GM21529 (cell line): ENCODE measurements around the gene CYP4V2.
A peak's percentile ranks its signal among the peaks of the same experiment; 100 is the strongest.

Source experiments
- ATAC-seq: cut with Tn5 transposase; IDR thresholded peaks from one replicate; pipeline ENCODE4 v1.9.1; 2021; ENCODE audit not compliant: unreplicated experiment

CYP4V2 gene

DNA sequence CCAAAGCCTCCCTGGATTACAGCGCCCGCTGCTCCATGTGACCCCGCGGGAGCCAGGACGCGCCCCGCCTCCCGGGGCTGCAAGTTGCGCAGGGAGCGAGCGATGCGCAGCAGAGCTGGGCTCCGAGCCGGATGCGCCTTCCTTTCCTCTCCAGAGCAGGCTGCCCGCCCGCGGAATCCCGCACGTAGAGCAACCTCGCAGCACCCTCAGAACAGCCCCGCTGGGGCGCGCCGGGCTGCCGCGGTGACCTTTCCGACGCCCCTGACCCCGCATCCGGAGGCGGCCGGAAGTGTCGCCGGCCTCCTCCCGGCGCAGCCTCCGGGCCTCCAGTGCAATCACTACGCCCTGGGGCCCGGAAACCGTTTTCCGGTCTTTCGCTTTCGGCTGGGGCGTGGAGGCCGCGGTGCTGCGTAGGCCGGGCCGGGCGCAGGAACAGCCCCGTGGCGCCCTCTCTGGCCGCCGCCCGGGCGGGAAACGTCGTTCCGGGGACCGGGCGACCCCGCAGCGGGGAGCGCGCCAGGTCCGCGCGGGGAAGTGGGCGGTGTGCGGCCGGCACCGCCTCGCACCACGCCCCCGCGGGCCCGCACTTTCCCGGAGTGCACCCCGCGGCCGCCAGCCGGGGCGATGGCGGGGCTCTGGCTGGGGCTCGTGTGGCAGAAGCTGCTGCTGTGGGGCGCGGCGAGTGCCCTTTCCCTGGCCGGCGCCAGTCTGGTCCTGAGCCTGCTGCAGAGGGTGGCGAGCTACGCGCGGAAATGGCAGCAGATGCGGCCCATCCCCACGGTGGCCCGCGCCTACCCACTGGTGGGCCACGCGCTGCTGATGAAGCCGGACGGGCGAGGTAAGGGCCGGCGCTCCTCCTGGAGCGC is at the start of gene CYP4V2:
CYP4V2 (plus strand) TSS at position 368 of the 866 bp plus-strand sequence; CDS start at position 625, 257 bp downstream.
- peak; percentile 84 for ATAC-seq

- peak; percentile 46 for ATAC-seq
These were observed 47.0 kb upstream of the CYP4V2 start for GRCh38 chr4:186144198-186144945.

- peak; percentile 41 for ATAC-seq
These were observed 46.3 kb upstream of the CYP4V2 start for GRCh38 chr4:186144946-186145569.

DNA sequence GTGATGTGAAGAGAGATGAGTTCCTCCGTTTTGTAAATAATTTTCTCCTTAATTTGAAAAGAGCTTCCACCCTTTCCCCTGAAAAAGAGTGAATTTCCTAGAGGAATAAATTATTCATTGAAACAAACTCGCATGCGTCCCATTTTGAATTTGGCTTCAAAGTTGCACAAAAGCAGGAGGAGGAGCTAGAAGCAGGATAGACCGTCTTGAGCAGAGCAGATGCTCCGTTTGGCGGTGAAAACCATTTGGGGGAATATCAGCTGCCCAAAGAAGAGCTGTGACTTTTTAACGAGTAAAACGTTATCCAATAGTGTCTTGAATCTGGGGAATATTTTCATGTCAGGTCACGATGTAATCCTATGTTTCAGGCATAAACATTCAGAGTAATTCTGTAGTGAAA is 44.9 kb upstream of the CYP4V2 start:
- no peak for ATAC-seq

- no peak for ATAC-seq
These were observed 42.9 kb upstream of the CYP4V2 start for GRCh38 chr4:186148336-186148975.

DNA sequence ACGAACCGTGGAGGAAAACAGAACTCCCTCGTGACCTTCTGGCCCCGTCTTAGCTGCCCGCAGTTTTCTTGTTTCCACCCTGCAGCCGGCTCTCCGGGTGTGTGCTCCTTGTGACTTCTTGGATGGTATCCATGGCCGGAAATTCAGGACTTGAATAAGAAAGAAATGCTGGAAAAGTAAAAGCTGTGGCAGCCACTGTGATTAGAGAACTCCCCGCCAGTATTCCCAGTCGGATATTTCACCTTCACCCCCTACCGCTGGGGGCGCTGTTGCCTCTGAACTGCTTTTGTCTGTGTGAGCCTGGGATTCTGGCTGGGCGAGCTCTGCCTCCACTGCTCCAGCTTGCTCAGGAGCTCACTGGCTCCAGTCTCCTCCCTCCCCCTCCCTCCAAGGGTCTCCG is 41.5 kb upstream of the CYP4V2 start:
- no peak for ATAC-seq

- ATAC-seq, result peak; percentile 57
These were observed 40.4 kb upstream of the CYP4V2 start for GRCh38 chr4:186150926-186151325.

DNA sequence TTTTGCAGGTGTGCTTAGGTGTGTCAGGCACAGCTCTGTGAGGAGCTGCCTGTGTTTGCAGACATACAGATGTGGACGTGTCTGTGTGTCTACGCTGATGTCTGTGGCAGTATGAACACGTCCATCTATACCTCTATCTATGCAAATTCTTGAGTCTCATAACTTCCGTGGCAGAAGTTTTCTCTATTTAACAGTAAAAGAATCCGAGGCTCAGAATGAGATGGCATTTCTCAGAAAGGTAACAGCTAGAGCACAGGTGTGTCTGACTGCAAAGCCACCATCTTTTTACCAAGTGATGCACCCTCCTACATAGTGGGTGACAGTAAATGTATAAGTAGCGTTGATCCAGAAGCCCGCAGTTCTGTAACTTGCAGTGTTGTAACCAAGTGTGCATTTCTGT is 39.9 kb upstream of the CYP4V2 start:
- ATAC-seq, result peak; percentile 80

DNA sequence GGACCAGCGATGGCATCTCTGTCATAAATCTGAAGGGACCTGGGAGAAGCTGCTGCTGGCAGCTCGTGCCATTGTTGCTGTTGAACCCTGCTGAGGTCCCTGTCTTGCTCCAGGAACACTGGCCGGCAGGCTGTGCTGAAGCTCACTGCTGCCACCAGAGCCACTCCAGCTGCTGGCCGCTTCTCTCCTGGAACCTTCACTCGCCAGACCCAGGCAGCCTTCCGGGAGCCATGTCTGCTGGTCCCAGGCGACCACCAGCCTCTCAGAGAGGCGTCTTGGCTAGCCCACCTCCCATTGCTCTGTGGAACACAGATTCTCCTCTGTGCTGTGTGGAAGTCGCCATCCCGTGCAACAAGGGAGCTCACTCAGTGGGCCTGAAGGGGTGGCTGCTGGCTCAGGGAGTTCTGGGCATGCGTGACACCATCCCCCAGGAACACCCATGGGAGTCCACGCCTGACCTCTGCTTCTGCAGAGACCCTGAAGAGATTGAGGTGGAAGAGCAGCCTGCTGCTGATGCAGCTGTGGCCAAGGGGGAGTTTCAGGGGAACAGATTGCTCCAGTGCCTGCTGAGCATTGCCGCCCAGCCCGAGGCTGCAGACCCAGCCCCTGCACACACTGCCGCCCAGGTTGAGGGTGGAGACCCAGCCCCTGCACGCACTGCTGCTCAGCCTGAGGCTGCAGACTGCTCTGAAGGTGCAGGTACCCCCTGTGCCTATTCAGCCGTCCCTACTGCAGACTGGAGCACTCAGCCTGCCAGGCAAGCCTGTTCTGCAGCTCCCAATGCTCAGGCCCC is 33.1 kb upstream of the CYP4V2 start:
- peak; percentile 39 for ATAC-seq

- no peak for ATAC-seq
These were observed 32.4 kb upstream of the CYP4V2 start for GRCh38 chr4:186158966-186159365.

DNA sequence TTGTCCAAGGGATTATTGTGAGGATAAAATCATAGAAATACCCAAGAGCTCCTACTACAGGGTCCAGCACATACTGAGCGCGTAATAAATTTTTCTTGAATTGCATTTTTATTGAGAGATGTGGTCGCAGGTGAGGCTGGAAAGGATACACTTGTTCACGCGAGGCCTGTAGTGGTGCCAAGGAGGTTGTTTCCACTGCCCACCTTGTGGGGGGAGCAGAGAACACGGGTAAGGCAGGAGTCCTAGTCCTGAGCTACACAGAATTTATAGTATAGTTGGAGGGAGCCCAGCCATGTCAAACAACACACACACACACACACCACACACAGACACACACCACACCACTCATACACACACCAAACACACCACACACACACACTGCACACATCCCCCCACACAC is 31.8 kb upstream of the CYP4V2 start:
- ATAC-seq, result no peak

DNA sequence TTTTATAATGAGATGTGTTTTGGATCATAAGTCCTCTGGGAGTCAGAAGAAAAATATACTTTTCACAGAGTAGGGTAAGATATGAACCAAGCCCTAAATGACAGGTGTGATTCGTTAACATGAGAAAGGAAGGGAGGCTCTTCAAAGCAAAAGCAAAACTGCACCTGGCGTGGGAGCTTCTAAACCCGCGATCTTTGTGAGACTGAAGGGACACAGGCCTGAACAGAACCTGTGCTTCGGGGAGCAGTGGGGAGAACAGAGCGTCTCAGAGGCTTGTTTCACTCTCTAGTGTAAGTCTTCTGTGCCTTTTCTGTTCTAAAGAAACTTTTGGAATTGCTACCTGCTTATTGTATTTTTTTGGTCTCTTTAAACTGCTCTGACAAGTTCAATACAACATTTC is 30.2 kb upstream of the CYP4V2 start:
- peak; percentile 97 for ATAC-seq

DNA sequence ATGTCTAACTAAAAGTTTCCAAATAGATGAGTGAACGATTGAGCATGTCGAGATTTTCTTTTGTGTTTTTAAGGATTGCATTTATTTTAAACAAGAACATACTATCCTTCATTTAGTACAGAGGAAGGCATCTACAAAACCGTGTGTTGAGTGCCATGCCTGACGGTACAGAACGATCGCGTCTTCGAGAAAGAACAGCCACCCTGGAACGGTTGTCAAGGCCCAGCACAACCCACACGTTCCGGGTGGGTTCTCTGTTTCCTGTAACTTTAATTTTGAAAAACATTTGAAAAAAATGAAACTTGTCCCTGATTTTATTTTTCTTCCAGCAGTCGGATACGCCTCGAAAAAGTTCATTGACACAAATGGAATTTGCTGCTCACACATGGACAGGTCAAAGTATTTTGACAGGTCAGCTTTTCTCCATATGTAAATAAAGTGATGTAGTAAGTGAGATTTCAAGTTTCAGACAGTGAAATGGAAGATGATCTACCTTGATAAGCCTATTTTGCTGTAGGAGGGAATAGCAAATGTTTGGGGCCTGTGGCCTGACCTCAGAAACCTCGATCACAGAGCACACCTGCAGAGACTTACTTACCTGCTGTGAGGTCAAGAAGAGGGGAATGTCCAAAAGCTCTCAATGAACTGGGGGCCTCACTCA is 24.4 kb upstream of the CYP4V2 start:
- no peak for ATAC-seq

DNA sequence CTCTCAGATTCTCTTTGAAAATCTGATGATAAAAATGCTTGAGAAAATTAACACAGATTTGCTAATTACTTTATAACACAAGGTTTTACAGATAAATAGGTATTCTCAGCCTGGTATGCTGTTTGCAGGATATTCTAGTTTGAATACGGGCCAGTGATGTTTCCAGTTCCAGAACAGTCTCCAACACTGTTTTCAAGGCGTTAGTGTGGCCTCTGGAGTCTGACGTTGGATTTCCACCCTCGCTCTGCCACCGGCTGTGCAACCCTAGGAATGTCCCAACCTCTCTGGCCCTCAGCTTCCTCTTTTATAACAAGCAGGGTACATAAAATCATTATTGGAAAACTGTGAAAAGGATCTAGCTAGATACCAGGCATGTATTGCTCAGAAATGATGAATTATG is 23.8 kb upstream of the CYP4V2 start:
- no peak for ATAC-seq

GRCh38 chr4:186168750-186169149 is 22.6 kb upstream of the CYP4V2 start:
- ATAC-seq, result no peak

GRCh38 chr4:186169333-186169944 is 21.9 kb upstream of the CYP4V2 start:
- ATAC-seq, result no peak

DNA sequence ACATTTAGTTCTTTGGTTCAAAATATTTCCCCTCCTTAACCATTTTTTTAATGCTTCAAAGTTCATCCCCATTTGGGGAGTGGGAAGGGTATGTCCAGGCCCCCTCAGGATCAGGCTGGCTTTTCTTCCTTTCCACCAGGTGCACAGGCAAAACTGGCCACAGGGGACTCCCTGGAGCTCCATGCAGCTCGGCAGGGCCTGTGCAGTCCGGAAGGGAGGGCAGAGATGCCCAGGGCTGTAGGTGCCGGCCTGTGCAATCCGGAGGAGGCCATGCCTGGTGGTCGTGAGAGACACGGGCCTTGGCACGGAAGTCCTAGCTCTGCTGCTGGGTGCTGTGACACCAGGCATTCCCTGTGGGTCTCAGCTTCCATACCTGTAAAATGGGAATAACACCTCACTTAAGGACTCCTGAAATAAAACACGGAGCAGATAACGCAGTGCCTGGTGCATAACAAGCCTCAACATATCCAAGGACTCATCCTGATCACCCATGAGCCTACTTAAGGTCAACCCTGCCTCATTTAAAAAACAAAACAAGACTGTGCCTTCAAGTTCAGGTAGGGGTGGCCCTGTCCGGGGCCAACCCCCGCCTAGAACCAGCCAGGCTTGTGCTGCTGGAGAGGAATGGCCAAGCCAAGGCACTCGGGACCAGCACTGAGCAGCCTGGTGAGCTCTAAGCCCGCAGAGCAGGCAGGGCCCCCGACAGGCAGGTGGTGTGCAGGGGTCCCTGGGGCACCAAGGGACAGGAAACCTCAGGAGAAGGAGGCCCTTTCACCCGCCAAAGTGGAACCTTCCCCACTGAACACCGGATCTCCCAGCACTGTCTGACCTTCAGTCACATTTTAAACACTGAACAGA is 21.2 kb upstream of the CYP4V2 start:
- no peak for ATAC-seq

DNA sequence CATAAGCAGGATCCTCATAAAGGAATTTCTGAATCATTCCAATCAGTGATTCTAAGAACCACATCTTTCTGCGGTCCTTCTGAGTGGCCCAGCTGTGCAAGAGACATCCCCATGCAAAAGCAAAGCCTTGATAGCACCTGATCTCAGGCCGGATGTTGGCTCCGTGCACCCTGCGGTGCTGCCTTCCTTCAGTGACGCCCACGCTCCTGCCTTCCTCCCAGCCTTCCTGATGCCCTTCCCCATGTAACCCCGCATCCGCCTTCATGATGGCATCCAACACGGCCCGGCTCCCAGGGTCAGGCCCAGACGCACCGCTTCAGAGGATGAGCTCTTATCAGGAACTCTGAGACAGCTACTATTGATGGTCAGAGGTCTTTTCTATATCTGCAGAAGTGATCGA is 20.4 kb upstream of the CYP4V2 start:
- no peak for ATAC-seq

- ATAC-seq, result no peak
These were observed 18.8 kb upstream of the CYP4V2 start for GRCh38 chr4:186172546-186172945.
